Measurements from ENCODE around the gene SGO1. TPM values are rescaled to one million over a fixed set of nuclear protein-coding genes. Genes with fewer than 3 reads are reported as not detected.

SGO1 gene
- total RNA-seq, 4 donors from 2014 or later, result 0.33 to 0.67 (median 0.46) TPM; not detected in 1

- no peak for DNase-seq
- Histone ChIP-seq H3K27me3 (no peaks in the 10 kb centered on the region), H3K36me3 (no peaks in the 10 kb centered on the region), H3K4me3 (replicated peaks in 1 of 3) (no peak overlapping the region), H3K9me3 (no peaks in the 10 kb centered on the region), H3K27ac (no peak overlapping the region), H3K4me1 (no peaks in the 10 kb centered on the region)
- intact Hi-C loops (cut with DNase I), result no loop called here
- TF ChIP-seq POLR2A (IDR thresholded peaks at IDR 0.05), result no peak
- no peak for TF ChIP-seq CTCF (IDR thresholded peaks at IDR 0.05)
Measured at GRCh38 chr3:20201143-20201542, 15.1 kb upstream of the SGO1 start.

DNA sequence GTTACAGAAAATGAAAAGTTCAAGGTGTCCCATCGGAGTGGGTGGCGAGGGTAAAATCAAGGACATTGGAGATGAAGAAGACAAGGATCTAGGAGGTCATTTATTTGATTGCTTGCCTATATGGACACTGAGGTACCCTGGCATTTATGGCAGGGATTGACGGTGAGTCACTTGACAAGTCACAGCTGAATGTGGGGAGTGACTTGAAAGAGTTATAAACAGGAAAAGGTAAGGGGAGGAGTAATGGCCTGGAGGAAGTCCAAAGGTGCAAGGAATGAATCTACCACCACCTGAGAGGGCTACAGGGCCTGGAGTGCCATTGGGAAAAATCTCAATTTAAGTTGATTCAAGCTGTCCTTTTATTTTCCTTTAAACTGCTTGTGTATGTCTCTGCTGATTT, 11.8 kb upstream of the SGO1 start:
- Histone ChIP-seq H3K4me3 (replicated peaks in 1 of 3) (no peak overlapping the region), H3K4me1 (no peaks in the 10 kb centered on the region), H3K9me3 (no peaks in the 10 kb centered on the region), H3K27ac (no peak overlapping the region), H3K36me3 (no peaks in the 10 kb centered on the region), H3K27me3 (no peaks in the 10 kb centered on the region)
- DNase-seq, result no peak
- intact Hi-C loops (cut with DNase I), result no loop called here
- 90 to 93% methylated on average over 3 of the region's 3 CpGs for WGBS, 2 donors
- TF ChIP-seq POLR2A (IDR thresholded peaks at IDR 0.05) (no peak), CTCF (IDR thresholded peaks at IDR 0.05) (no peak)

DNA sequence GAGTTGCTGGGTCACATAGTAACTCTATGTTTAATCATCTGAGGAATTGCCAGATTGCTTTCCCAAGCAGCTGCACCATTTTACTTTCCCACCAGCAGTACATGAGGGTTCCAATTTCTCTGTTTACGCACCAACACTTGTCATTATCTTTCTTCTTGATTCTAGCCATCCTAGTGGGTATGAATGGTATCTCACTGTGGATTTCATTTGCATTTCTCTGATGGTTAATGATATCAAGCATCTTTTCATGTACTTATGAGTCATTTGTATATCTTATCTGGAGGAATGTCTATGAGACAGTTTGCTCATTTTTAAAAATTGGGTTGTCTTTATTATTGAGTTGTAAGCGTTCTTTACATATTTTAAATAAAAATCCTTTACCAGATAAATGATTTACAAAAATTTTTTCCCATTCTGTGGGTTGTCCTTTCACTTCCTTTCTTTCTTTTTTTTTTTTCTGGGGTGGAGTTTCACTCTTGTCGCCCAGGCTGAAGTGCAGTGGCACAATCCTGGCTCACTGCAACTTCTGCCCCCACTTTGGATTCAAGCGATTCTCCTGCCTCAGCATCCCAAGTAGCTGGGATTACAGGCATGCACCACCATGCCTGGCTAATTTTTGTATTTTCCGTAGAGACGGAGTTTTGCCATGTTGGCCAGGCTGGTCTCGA, 8.9 kb upstream of the SGO1 start:
- 94 to 96% methylated on average over 7 of the region's 7 CpGs for WGBS, 2 donors
- intact Hi-C loops (cut with DNase I), result no loop called here

DNA sequence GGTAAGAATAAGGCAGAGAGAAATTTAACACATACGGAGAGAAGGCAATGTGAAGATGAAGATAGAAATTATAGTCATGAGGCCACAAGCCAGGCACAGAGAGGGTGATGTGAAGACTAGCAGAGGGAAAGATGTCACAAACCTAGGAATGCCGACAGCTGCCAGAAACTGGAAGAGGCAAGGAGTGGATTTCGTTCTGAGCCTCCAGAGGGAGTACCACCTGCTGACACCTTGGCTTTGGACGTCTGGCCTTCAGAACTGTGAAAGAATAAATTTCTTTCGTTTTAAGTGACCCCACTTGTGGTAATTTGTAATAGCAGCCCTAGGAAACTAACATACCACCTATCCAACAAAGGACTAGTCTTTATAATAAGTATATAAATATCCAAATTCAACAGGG, 5.0 kb upstream of the SGO1 start:
- 61 to 64% methylated on average over 5 of the region's 5 CpGs for WGBS, 2 donors
- TF ChIP-seq POLR2A (IDR thresholded peaks at IDR 0.05) (no peak), CTCF (IDR thresholded peaks at IDR 0.05) (no peak)
- intact Hi-C loops (cut with DNase I), result no loop called here
- H3K27me3 ChIP-seq, result no peaks in the 10 kb centered on the region
- DNase-seq, result no peak
- peaks cover 8 to 10% of the 10 kb centered on the region in 2 donors for H3K4me1 ChIP-seq
- H3K27ac ChIP-seq, result no peak overlapping the region
- no peak overlapping the region for H3K4me3 ChIP-seq (replicated peaks in 1 of 3)
- no peaks in the 10 kb centered on the region for H3K36me3 ChIP-seq
- no peaks in the 10 kb centered on the region for H3K9me3 ChIP-seq

More for the DNA sequence above, 8.9 kb upstream of the SGO1 start:
- TF ChIP-seq POLR2A (IDR thresholded peaks at IDR 0.05), result no peak
- Histone ChIP-seq H3K9me3 (no peaks in the 10 kb centered on the region), H3K36me3 (no peaks in the 10 kb centered on the region), H3K4me3 (replicated peaks in 1 of 3) (no peak overlapping the region), H3K27ac (no peak overlapping the region), H3K27me3 (no peaks in the 10 kb centered on the region), H3K4me1 (no peaks in the 10 kb centered on the region)
- DNase-seq, result no peak

- intact Hi-C loops (cut with DNase I), result loop anchor here (5.0 kb wide), 1 partner anchor 239 kb away; the partner anchor contains the start of gene RAB5A
- TF ChIP-seq CTCF (IDR thresholded peaks at IDR 0.05) (no peak), POLR2A (IDR thresholded peaks at IDR 0.05) (no peak)
- H3K4me3 ChIP-seq (replicated peaks in 1 of 3), result peak overlapping the region in 2 of 3 donors; percentile 54 to 85
- DNase-seq, result no peak
- H3K36me3 ChIP-seq, result no peaks in the 10 kb centered on the region
- H3K27ac ChIP-seq, result peak overlapping the region; percentile 92
- H3K4me1 ChIP-seq, result peaks cover 8 to 16% of the 10 kb centered on the region in 2 donors
- no peaks in the 10 kb centered on the region for H3K27me3 ChIP-seq
- no peaks in the 10 kb centered on the region for H3K9me3 ChIP-seq
- 2 to 5% methylated on average over 9 of the region's 9 CpGs for WGBS, 2 donors
Measured at GRCh38 chr3:20186600-20187004, 596 bp upstream of the SGO1 start.
